Gastrocnemius medialis (tissue), 4 donors: ENCODE results near the gene NCAPG. TPM values are rescaled to one million over a fixed set of nuclear protein-coding genes. Genes with fewer than 3 reads are reported as not detected.
"Not testable (repeated sequence)": the region's sequence is repeated elsewhere in the genome, so short reads cannot be mapped to it uniquely, and the experiment has no call there.

ENCODE experiments used
- ATAC-seq, 2 donors: fragments of 150-250 bp; one replicate each; pipeline ENCODE4 v1.9.1; 2016
- DNase-seq, 2 donors: peaks; one replicate each; pipeline ENCODE4 v3.0.0-alpha.2; 2019
- H3K27ac ChIP-seq, 4 donors: fragments of 200-600 bp; sonication (generic); 1 replicate in 1 of 4; 2 replicates in 3 of 4; pipeline ENCODE4 v1.5.1; 2016 to 2018; ENCODE audit warnings: mild to moderate bottlenecking in 2 of 4, moderate library complexity in 1 of 4
- H3K27me3 ChIP-seq, 3 donors: fragments of 200-600 bp; sonication (generic) in 2 of 3; 1 replicate in 1 of 3; 2 replicates in 2 of 3; pipeline versions ENCODE4 v1.5.1 to v1.6.0; 2016 to 2019; ENCODE audit warnings: mild to moderate bottlenecking in 1 of 3, moderate library complexity in 1 of 3
- H3K36me3 ChIP-seq, 2 donors: fragments of 200-600 bp; sonication (generic) in 1 of 2; one replicate each; pipeline ENCODE4 v1.5.1; 2017 to 2018
- H3K4me1 ChIP-seq, 2 donors: fragments of 200-600 bp; sonication (generic) in 1 of 2; one replicate each; pipeline ENCODE4 v1.5.1; 2016 to 2017; ENCODE audit warnings: mild to moderate bottlenecking in 2 of 2
- H3K4me3 ChIP-seq, 4 donors: fragments of 200-600 bp; sonication (generic) in 3 of 4; 1 replicate in 1 of 4; 2 replicates in 3 of 4; pipeline ENCODE4 v1.5.1; 2016 to 2019; ENCODE audit warnings: mild to moderate bottlenecking in 2 of 4
- H3K9me3 ChIP-seq, 3 donors: fragments of 200-600 bp; sonication (generic) in 2 of 3; 1 replicate in 1 of 3; 2 replicates in 2 of 3; pipeline ENCODE4 v1.5.1; 2016 to 2019
- CTCF ChIP-seq, 5 experiments: fragments of 450-650 bp in 3 of 5; fragments of 200-600 bp in 2 of 5; sonication (generic) in 2 of 5; IDR thresholded peaks in 4 of 5; conservative IDR thresholded peaks in 1 of 5; 1 replicate in 4 of 5; 2 replicates in 1 of 5; pipeline ENCODE4 v1.5.1; 2016 to 2019; ENCODE audit warnings: antibody characterized with exemption in 5 of 5, mild to moderate bottlenecking in 3 of 5, moderate library complexity in 3 of 5
- POLR2A ChIP-seq, 2 donors: fragments of 450-650 bp; IDR thresholded peaks; one replicate each; pipeline ENCODE4 v1.6.1; 2017; ENCODE audit warnings: antibody characterized with exemption in 2 of 2, mild to moderate bottlenecking in 2 of 2, moderate library complexity in 2 of 2
- in situ Hi-C, 4 donors: fragments of 200-750 bp; cut with MboI; loops; one replicate each; pipeline versions ENCODE4 v1.15.0 to v1.8.0; 2017; ENCODE audit warnings: low sequenced_read_pairs in 4 of 4
- intact Hi-C: fragments of 100-400 bp; cut with DNase I; formaldehyde crosslinking; loops from one replicate; pipeline ENCODE4 v1.15.1; 2023; ENCODE audit warnings: low total_unique reads
- total RNA-seq, 4 donors: library from RNA; depleted of rRNA; stranded (reverse); fragments of >200 nt; gene quantifications; one replicate each; pipeline versions ENCODE4 v1.1.0 to v1.2.3, GENCODE V29; 2016

The NCAPG gene
- total RNA-seq, 4 donors from 2014 or later = 0.25 to 0.49 (median 0.33) TPM; not detected in 1

GRCh38 chr4:17823871-17824669 lies 13.3 kb downstream of the NCAPG start:
- TF ChIP-seq CTCF (IDR thresholded peaks at IDR 0.05 in 4 of 5, conservative IDR thresholded peaks at IDR 0.05 in 1 of 5) (no peak), POLR2A (IDR thresholded peaks at IDR 0.05) (no peak)
- ATAC-seq (no peak), DNase-seq (no peak)
- Histone ChIP-seq H3K4me3 (no peak overlapping the region), H3K36me3 (no peaks in the 10 kb centered on the region), H3K4me1 (no peaks in the 10 kb centered on the region), H3K27ac (no peak overlapping the region), H3K27me3 (no peaks in the 10 kb centered on the region), H3K9me3 (no peaks in the 10 kb centered on the region)
- intact Hi-C loops (no loop called here), in situ Hi-C loops (loop anchor here in 3 of 4 donors (25.0 kb wide), 3 partner anchors 188 to 763 kb away; partner anchors contain the start of gene LCORL (in 2 of the 3))

GRCh38 chr4:17846266-17846665 lies 35.5 kb downstream of the NCAPG start:
- Histone ChIP-seq H3K4me1 (no peaks in the 10 kb centered on the region), H3K27ac (no peak overlapping the region), H3K9me3 (no peaks in the 10 kb centered on the region), H3K27me3 (no peaks in the 10 kb centered on the region), H3K36me3 (no peaks in the 10 kb centered on the region), H3K4me3 (no peak overlapping the region)
- TF ChIP-seq CTCF (IDR thresholded peaks at IDR 0.05 in 4 of 5, conservative IDR thresholded peaks at IDR 0.05 in 1 of 5) (no peak), POLR2A (IDR thresholded peaks at IDR 0.05) (no peak)
- no peak for ATAC-seq
- intact Hi-C loops = no loop called here
- in situ Hi-C loops = loop anchor here in 1 of 4 donors (25.0 kb wide), 1 partner anchor 741 kb away; no protein-coding TSS in a partner anchor
- DNase-seq = no peak

- in situ Hi-C loops, H3K9me3 ChIP-seq, DNase-seq, intact Hi-C loops, H3K4me1 ChIP-seq, H3K27ac ChIP-seq, ATAC-seq, H3K4me3 ChIP-seq, H3K27me3 ChIP-seq, H3K36me3 ChIP-seq: not testable (repeated sequence)
Observed at GRCh38 chr4:17850295-17850694, 39.5 kb downstream of the NCAPG start.

- TF ChIP-seq POLR2A (IDR thresholded peaks at IDR 0.05) (no peak), CTCF (IDR thresholded peaks at IDR 0.05 in 4 of 5, conservative IDR thresholded peaks at IDR 0.05 in 1 of 5) (no peak)
- no peak overlapping the region for H3K4me3 ChIP-seq
- no peaks in the 10 kb centered on the region for H3K9me3 ChIP-seq
- ATAC-seq = no peak
- no peaks in the 10 kb centered on the region for H3K36me3 ChIP-seq
- H3K27ac ChIP-seq = no peak overlapping the region
- in situ Hi-C loops (no loop called here), intact Hi-C loops (no loop called here)
- H3K4me1 ChIP-seq = no peaks in the 10 kb centered on the region
- H3K27me3 ChIP-seq = no peaks in the 10 kb centered on the region
- no peak for DNase-seq
Observed at GRCh38 chr4:17851959-17852358, 41.2 kb downstream of the NCAPG start.

- ATAC-seq = no peak
- Histone ChIP-seq H3K27ac (no peak overlapping the region), H3K4me3 (no peak overlapping the region), H3K4me1 (no peaks in the 10 kb centered on the region), H3K36me3 (no peaks in the 10 kb centered on the region), H3K27me3 (no peaks in the 10 kb centered on the region), H3K9me3 (no peaks in the 10 kb centered on the region)
- no peak for TF ChIP-seq CTCF (IDR thresholded peaks at IDR 0.05 in 4 of 5, conservative IDR thresholded peaks at IDR 0.05 in 1 of 5)
- TF ChIP-seq POLR2A (IDR thresholded peaks at IDR 0.05) = no peak
- intact Hi-C loops = no loop called here
- no peak for DNase-seq
- in situ Hi-C loops = no loop called here
Observed at GRCh38 chr4:17854036-17854435, 43.3 kb downstream of the NCAPG start.
